ENCODE measurements around the gene GJD4. TPM values are rescaled to one million over a fixed set of nuclear protein-coding genes. Genes with fewer than 3 reads are reported as not detected.

Gene GJD4
- total RNA-seq, 1 experiment from 2014 or later: not detected

- intact Hi-C loops (cut with micrococcal nuclease): loop anchor here (2.0 to 10.0 kb wide), 4 partner anchors 272 to 964 kb away; no protein-coding TSS in a partner anchor
- peak overlapping the region; percentile 73 for H3K27ac Mint-ChIP-seq (ENCODE audit: low read depth, unreplicated experiment)
- H3K4me1 Mint-ChIP-seq (ENCODE audit: insufficient read depth, unreplicated experiment): peaks cover 18% of the 10 kb centered on the region
- peak; percentile 41 for TF ChIP-seq CTCF (IDR thresholded peaks at IDR 0.05; ENCODE audit: unreplicated experiment)
- peaks cover 51% of the 10 kb centered on the region for H3K36me3 Mint-ChIP-seq (ENCODE audit: insufficient read depth, unreplicated experiment)
- no peaks in the 10 kb centered on the region for H3K27me3 Mint-ChIP-seq (ENCODE audit: insufficient read depth, unreplicated experiment)
- ChIA-PET POLR2A (interaction anchor here (0.9 to 1.5 kb wide), 7 partner anchors 141 to 1139 kb away, joined by 3 to 5 read pairs (median 4); no protein-coding TSS in a partner anchor), CTCF (interaction anchor here (0.6 to 1.1 kb wide), 4 partner anchors 974 to 1085 kb away, joined by 3 read pairs; no protein-coding TSS in a partner anchor)
- H3K4me3 Mint-ChIP-seq (ENCODE audit: unreplicated experiment): peak overlapping the region; percentile 85
- BruUV-seq (replicated peaks): no TSS peak
- H3K9me3 Mint-ChIP-seq (ENCODE audit: unreplicated experiment): no peaks in the 10 kb centered on the region
- peak; percentile 70 for DNase-seq (ENCODE audit: unreplicated experiment)
Observed at GRCh38 chr10:35640474-35640873, 35.3 kb downstream of the GJD4 start.

- peaks cover 13% of the 10 kb centered on the region for H3K4me1 Mint-ChIP-seq (ENCODE audit: insufficient read depth, unreplicated experiment)
- peak overlapping the region; percentile 85 for H3K4me3 Mint-ChIP-seq (ENCODE audit: unreplicated experiment)
- CTCF ChIA-PET: interaction anchor here (1.0 to 1.1 kb wide), 2 partner anchors 973 to 1084 kb away, joined by 3 read pairs; no protein-coding TSS in a partner anchor
- no peak overlapping the region for H3K27ac Mint-ChIP-seq (ENCODE audit: low read depth, unreplicated experiment)
- no TSS peak for BruUV-seq (replicated peaks)
- peaks cover 50% of the 10 kb centered on the region for H3K36me3 Mint-ChIP-seq (ENCODE audit: insufficient read depth, unreplicated experiment)
- peak; percentile 72 for DNase-seq (ENCODE audit: unreplicated experiment)
- POLR2A ChIA-PET: interaction anchor here (0.6 to 1.5 kb wide), 9 partner anchors 140 to 1138 kb away, joined by 3 to 5 read pairs (median 3); no protein-coding TSS in a partner anchor
- H3K9me3 Mint-ChIP-seq (ENCODE audit: unreplicated experiment): no peaks in the 10 kb centered on the region
- intact Hi-C loops (cut with micrococcal nuclease): loop anchor here (2.0 to 10.0 kb wide), 4 partner anchors 272 to 964 kb away; no protein-coding TSS in a partner anchor
- no peaks in the 10 kb centered on the region for H3K27me3 Mint-ChIP-seq (ENCODE audit: insufficient read depth, unreplicated experiment)
- TF ChIP-seq CTCF (IDR thresholded peaks at IDR 0.05; ENCODE audit: unreplicated experiment): no peak
Observed at GRCh38 chr10:35640951-35641675, 36.0 kb downstream of the GJD4 start.

- H3K9me3 Mint-ChIP-seq (ENCODE audit: unreplicated experiment): no peaks in the 10 kb centered on the region
- ChIA-PET POLR2A (interaction anchor here (0.6 to 1.5 kb wide), 4 partner anchors 140 to 1138 kb away, joined by 3 to 5 read pairs (median 4); no protein-coding TSS in a partner anchor), CTCF (interaction anchor here (1.0 to 1.1 kb wide), 2 partner anchors 973 to 1083 kb away, joined by 3 read pairs; no protein-coding TSS in a partner anchor)
- peak overlapping the region; percentile 85 for H3K4me3 Mint-ChIP-seq (ENCODE audit: unreplicated experiment)
- DNase-seq (ENCODE audit: unreplicated experiment): no peak
- H3K36me3 Mint-ChIP-seq (ENCODE audit: insufficient read depth, unreplicated experiment): peaks cover 46% of the 10 kb centered on the region
- intact Hi-C loops (cut with micrococcal nuclease): loop anchor here (1.0 to 10.0 kb wide), 7 partner anchors 271 to 1137 kb away; no protein-coding TSS in a partner anchor
- BruUV-seq (replicated peaks): TSS peak; percentile 6
- H3K27ac Mint-ChIP-seq (ENCODE audit: low read depth, unreplicated experiment): peak overlapping the region; percentile 31
- no peak for TF ChIP-seq CTCF (IDR thresholded peaks at IDR 0.05; ENCODE audit: unreplicated experiment)
- peaks cover 7% of the 10 kb centered on the region for H3K4me1 Mint-ChIP-seq (ENCODE audit: insufficient read depth, unreplicated experiment)
- H3K27me3 Mint-ChIP-seq (ENCODE audit: insufficient read depth, unreplicated experiment): no peaks in the 10 kb centered on the region
Observed at GRCh38 chr10:35641676-35642034, 36.5 kb downstream of the GJD4 start.

- Mint-ChIP-seq H3K9me3 (ENCODE audit: unreplicated experiment) (no peaks in the 10 kb centered on the region), H3K36me3 (ENCODE audit: insufficient read depth, unreplicated experiment) (peaks cover 41% of the 10 kb centered on the region), H3K27ac (ENCODE audit: low read depth, unreplicated experiment) (peak within 1 kb of the TSS; percentile 31), H3K27me3 (ENCODE audit: insufficient read depth, unreplicated experiment) (no peaks in the 10 kb centered on the region), H3K4me3 (ENCODE audit: unreplicated experiment) (peak within 1 kb of the TSS; percentile 85), H3K4me1 (ENCODE audit: insufficient read depth, unreplicated experiment) (peaks cover 6% of the 10 kb centered on the region)
- intact Hi-C loops (cut with micrococcal nuclease): loop anchor here (1.0 to 10.0 kb wide), 6 partner anchors 583 to 1137 kb away; no protein-coding TSS in a partner anchor
- DNase-seq (ENCODE audit: unreplicated experiment): peak; percentile 92
- ChIA-PET CTCF (no interaction called here), POLR2A (no interaction called here)
- no peak for TF ChIP-seq CTCF (IDR thresholded peaks at IDR 0.05; ENCODE audit: unreplicated experiment)
- BruUV-seq (replicated peaks): no TSS peak
Observed at GRCh38 chr10:35642035-35642792, 37.1 kb downstream of the GJD4 start, which contains the start of gene FZD8. TSS of gene FZD8 (minus strand) at chr10:35642296. CDS start at chr10:35641429, 867 bp downstream.

All from MCF 10A (cell line).